GM21447 (cell line): ENCODE measurements around the gene ULBP2.
"Not testable (repeated sequence)": the region's sequence is repeated elsewhere in the genome, so short reads cannot be mapped to it uniquely, and the experiment has no call there.

Experiments used
- ATAC-seq: cut with Tn5 transposase; IDR thresholded peaks from one replicate; pipeline ENCODE4 v1.9.1; 2021; ENCODE audit not compliant: unreplicated experiment

ULBP2 gene

DNA sequence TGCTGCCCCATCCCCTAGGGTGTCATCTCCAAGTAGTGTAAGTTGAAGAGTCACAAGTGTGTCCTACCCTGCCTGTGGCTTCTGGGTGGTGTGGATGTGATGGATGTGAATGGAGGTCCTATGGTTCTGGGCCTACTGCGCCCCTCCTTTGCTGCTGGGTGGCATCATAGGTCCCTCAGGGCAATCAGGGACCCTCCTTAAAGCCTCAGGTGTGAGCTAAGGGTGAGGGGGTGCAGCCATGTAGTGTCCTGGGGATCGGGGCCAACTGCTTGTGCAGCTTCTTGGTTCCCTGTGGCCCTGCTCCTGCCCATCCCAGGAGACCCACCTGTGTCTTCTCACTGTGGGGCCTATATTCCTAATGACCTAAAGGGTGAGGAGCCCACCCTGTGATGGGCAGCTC is 24.5 kb downstream of the ULBP2 start:
- not testable (repeated sequence) for ATAC-seq

DNA sequence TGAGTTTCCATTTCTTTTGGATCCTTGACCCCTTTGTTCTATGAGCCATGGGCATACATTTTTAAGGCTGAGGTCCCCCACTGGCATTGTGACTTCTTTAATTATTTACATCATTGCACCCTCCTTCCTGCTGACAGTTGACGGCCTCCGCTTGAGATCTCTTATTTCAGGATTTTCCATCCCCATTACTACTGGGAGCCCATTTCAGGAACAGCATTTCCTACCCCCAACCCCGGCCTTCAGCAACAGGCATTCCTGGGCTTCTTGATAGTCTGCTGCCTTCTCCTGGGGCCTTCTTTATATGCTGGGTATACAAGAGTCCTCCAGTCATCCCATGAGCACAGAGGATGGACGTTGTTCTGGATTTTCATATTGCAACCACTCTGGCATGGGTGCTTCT is 25.8 kb downstream of the ULBP2 start:
- ATAC-seq, result no peak

DNA sequence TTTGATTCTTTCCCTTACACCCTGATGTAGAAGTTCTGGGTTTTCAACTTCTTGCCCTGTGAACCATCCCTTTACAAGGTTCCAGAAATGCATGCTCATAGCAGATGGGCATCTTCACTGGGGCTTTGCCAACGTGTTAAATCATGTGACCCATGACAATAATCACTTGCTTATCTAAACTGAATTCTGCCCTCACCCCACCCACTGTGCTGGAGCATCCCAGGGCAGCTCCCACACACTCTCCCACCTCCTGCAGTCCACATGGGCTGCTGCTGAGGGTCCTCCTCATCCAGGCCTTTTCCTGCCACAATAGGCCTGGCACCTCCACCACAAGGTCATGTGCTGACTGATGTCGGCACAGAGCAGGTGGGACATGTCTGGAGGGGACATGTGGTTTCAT is 26.2 kb downstream of the ULBP2 start:
- not testable (repeated sequence) for ATAC-seq

- ATAC-seq, result not testable (repeated sequence)
Measured at GRCh38 chr6:149968909-149969308, 27.1 kb downstream of the ULBP2 start.

DNA sequence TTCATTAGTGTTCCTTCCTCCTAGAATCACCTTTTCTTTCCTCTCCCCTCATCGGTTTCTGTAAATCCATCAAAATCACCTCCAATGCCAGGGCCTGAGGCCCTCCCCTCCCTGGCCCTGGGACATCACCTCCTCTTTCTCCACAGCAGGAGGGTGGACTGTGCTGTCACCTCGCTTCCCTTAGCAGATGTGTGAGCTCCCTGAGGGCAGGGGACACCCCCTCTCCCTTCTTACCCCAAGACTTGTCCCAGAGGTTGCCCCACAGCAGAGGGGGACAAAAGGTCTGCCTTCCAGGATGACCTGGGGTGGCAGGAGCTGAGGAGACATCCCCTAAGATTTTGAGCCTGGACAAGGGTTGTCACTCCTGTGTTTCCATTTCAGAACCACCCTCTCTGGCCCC is 27.8 kb downstream of the ULBP2 start:
- no peak for ATAC-seq

GRCh38 chr6:149974394-149974793 is 32.6 kb downstream of the ULBP2 start:
- not testable (repeated sequence) for ATAC-seq

GRCh38 chr6:149974825-149975224 is 33.0 kb downstream of the ULBP2 start:
- ATAC-seq, result no peak

DNA sequence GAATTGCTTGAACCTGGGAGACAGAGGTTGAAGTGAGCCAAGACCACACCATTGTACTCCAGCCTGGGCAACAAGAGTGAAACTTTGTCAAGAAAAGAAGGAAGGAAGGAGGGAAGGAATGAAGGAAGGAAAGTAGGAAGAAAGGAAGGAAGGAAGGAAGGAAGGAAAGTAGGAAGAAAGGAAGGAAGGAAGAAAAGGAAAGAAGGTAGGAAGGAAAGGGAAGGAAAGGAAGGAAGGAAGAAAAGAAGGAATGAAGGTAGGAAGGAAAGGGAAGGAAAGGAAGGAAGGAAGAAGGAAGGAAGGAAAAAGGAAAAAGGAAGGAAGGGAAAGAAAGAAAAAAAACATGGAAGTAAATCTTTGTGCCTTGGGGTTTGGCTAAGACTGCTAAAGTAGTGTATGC is 33.6 kb downstream of the ULBP2 start:
- ATAC-seq, result no peak

DNA sequence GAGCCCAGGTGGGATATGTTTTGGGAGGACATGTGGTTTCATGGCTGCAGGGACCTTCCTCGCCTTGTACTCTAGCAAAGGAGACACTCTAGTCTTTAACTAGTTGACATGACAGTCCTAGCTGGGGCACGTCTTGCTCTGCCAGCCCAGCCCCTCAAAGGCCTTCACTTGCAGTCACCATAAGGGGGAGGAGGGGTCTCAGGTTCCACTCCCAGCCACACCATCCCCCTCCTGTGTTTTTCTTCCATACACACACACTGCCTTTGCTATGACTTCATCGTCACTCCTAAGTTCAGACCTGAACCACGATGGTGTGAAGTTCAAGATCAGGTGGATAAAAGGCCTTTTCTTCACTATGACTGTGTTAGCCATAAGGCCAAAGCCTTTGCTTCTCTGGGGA is 35.4 kb downstream of the ULBP2 start:
- ATAC-seq, result no peak

GRCh38 chr6:149978610-149979009 is 36.8 kb downstream of the ULBP2 start:
- no peak for ATAC-seq

DNA sequence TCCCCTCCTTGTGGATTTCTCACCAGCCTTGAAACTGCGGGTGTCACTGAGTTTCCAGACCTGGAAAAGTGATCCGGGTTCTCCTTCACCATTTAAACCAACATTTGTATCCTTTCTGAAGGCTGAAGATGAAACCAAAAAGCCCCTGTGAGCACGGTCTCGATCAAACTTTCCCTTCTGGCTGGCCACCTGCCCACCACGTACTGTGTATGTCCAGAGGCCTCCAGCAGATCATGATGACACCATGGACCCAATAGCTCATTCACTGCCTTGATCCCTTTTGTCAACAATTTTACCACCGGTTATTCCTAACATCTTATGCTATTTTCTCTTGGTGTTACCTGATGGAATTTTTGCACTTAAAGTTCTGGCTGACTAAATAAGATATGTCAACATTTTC is 37.5 kb downstream of the ULBP2 start:
- no peak for ATAC-seq

- ATAC-seq, result no peak
Measured at GRCh38 chr6:149983145-149983544, 41.3 kb downstream of the ULBP2 start.

DNA sequence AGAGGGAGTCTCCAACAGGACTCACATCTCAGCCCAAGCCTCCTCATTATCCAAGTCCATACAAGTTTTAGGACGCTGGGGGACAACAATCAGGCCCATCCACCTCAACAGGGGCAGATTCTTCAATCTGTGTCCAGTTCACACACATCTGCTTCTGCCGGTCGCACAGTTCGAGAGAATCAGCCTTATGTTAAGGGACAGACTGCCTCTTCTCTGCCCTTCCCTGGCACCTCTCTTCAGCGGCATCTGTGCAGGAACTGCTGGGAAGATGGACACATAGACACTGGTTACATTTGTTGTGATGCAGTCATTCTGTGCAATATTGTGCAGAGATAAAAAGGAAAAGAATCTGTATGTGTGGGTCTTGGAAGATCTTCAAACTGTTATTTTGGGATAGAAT is 43.0 kb downstream of the ULBP2 start:
- ATAC-seq, result no peak

DNA sequence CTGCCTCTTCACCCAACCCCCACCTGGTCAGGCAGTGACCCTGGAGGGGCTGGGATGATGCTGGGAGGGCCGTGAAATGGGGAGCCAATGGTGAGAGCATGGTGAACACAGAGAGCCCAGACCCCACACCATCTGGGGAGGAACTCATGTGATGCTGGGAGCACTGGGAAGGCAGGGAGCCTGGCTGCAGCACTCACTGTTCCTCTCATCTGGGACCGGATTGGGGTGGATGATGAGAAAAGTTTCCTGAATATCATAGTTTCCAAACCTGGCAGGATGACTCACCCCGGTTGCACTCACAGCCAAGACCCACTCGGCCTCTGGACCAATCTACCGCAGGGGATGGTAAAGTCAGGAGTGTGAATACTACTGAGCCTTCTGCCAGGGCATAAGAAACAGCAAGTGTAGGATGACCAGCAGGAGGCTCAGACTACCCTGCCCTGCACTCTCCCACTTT is 43.7 kb downstream of the ULBP2 start:
- no peak for ATAC-seq

GRCh38 chr6:149987602-149988107 is 45.8 kb downstream of the ULBP2 start:
- ATAC-seq, result no peak

DNA sequence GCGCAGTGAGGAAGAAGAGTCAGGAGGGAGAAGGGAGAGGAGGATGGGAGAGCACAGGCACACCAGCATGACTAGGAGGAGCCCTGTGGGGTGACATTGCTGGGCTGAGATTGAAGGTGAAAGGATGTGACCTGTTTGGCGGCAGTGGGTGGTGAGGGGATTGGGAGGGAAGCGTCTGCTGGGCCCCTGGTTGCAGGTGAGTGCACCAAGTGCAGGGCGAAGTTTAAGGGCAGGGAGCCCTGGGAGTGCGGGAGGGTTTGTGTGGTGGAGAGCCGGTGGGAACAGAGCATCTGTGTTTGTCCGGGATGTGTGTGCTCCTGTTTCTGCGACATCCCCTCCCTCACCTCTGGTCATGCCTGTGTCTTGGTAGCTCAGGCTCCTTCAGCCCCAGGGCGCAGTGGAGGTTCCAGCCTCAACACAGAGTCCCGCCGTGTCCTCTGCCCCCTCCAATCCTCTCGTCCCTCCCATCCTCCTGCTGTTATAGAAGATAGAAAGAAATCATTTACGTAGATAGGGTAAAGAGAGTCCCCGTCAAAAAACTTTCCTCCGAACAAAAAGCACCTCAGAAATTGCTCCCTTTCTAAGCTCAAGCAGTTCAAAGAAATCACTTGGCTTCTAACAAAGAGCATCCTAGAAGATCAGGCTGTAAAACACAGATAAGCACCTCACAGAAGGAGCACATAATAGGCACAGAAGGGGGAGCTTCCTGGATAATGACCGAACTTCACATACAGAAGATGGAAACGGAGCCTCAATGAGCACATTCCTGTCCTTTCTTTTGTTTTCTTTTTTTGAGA is 46.9 kb downstream of the ULBP2 start:
- no peak for ATAC-seq

DNA sequence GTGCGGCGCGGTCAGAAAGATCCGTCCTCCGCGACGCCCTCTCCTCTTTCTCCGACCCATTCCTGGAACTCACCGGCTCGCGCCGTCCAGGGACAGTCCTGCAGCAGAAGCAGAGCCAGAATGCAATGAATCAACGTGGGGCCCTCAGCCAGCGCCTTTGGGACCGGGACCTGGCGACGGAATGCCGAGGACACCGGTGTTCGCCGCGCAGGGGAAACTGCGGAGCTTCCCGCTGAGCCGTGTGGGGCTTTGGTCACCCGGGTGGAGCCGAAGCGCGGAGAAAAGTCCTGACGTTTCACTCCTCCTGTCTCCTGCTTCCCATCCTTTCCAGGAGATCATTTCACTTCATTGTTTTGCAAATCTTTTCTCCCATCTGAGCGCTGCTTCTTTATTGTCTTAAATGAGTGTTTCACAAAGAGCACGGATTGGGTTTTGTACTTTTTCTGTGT is 48.4 kb downstream of the ULBP2 start:
- no peak for ATAC-seq

DNA sequence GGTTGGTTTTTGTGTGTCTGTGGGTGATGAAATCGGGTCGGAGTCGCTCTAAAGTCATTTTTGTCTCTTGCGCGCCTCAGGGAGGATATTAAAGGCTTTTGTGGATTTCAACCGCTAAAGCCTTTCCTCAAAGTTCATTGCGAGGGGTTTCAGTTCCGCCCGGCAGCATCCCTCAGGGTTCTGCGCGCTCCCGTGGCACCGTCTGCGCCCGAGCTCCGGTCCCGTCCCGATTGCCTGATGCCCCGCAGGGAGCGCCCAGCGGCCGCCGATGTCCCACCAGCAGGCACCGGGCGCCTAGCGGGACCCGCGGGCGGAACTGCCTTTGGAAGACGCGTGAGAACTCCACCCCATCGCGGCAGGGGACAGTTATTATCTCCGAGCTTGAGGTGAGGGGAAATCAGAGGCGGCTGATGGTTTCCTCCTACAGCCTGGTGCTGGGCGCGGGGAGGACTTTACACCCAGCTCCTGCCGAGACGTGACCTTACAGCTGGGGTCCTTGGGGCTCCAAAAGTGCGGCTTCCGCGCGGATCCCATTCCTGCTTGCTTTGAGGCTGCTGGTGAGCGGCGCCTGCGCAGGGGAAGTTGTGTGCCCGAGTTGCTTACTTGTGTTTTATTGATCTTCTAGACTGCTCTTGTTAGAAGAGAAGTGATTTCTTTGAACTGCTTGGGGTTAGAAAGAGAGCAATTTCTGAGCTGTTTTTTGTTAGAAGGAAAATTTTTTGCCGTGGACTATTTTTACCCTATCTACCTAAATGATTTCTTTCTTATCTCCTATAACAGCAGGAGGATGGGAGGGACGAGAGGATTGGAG is 49.1 kb downstream of the ULBP2 start:
- ATAC-seq, result no peak

- not testable (repeated sequence) for ATAC-seq
Measured at GRCh38 chr6:149991472-149991795, 49.6 kb downstream of the ULBP2 start.

DNA sequence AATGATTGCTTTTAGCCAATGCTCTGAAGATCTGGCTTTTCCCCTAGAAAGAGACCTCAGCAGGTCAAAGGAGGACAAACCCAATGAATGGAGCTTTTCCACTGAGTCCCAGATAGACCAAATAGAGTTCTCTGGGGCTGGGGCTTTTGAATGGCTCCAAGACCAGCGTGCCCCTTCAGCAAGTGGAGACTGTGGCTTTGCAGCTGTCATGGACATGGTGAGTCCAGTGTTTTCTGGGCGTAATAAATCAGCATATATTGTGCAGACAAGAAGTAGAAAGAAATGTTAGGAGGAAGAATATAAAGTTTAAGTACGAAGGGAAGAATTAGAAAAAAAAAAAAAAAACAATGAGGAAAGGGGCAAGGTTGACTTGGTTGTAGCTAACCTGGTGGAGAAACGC is 50.0 kb downstream of the ULBP2 start:
- no peak for ATAC-seq

GRCh38 chr6:149995235-149995750 is 53.5 kb downstream of the ULBP2 start:
- ATAC-seq, result no peak

GRCh38 chr6:149995971-149996370 is 54.2 kb downstream of the ULBP2 start:
- ATAC-seq, result no peak
